Erythroblast (primary cell): ENCODE results near the gene FAM81A.
"Not testable (repeated sequence)": the region's sequence is repeated elsewhere in the genome, so short reads cannot be mapped to it uniquely, and the experiment has no call there.

Experiments used
- DNase-seq, 2 experiments: peaks; one replicate each; lab custom pipeline; 2025; lab: John Stamatoyannopoulos, UW
- GATA1 ChIP-seq: IDR thresholded peaks from 2 replicates; pipeline ENCODE4 v1.6.1; 2011; ENCODE audit warnings: low read depth, mild to moderate bottlenecking, control low read depth, low read length, moderate library complexity
- POLR2A ChIP-seq: IDR thresholded peaks from 2 replicates; pipeline ENCODE4 v1.6.1; 2011; ENCODE audit warnings: mild to moderate bottlenecking, low read length

The FAM81A gene

GRCh38 chr15:59443341-59444072, 5.5 kb downstream of the FAM81A start:
- TF ChIP-seq GATA1 (no peak), POLR2A (no peak)
- DNase-seq: no peak

DNA sequence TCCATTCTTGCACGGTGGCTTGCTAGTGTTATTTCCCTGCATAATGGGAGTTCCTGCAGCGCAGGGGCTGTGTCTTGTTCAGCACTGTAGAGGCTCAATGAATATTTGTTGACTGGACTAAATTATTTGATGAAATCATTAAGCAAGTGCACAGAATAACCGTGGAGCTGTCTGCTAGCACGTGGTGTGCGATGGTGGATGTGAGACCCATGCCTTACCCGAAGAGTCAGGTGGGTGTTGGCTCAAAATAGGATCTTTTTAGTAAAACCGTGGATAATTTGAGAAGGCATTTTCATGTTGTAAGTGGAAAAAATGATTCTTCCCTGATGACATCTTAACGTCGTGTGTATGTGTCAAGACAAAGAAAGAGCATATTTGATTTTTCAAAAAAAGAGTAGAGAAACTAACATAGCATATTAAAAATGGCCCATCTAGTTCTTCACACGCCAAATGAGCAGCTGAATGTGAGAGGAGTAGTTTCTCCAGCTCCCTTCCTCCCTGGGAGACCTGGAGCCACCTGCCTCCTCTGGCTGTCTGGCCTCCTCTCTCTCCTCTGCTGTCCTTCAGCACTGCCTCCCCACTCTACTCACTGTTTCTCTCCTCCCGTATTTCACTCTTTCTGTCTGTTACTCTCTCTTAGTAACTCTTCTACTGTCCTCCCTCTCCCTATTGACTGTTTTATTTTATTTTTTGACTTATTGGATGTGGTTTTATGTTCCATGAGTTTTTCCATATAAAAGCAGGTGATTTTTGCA, 6.3 kb downstream of the FAM81A start:
- DNase-seq: no peak
- TF ChIP-seq GATA1: no peak
- no peak for TF ChIP-seq POLR2A

GRCh38 chr15:59444980-59445545, 7.1 kb downstream of the FAM81A start:
- TF ChIP-seq GATA1 (no peak), POLR2A (no peak)
- DNase-seq: no peak

- TF ChIP-seq GATA1: no peak
- TF ChIP-seq POLR2A: no peak
- DNase-seq: no peak
Measured at GRCh38 chr15:59446232-59446957, 8.4 kb downstream of the FAM81A start.

DNA sequence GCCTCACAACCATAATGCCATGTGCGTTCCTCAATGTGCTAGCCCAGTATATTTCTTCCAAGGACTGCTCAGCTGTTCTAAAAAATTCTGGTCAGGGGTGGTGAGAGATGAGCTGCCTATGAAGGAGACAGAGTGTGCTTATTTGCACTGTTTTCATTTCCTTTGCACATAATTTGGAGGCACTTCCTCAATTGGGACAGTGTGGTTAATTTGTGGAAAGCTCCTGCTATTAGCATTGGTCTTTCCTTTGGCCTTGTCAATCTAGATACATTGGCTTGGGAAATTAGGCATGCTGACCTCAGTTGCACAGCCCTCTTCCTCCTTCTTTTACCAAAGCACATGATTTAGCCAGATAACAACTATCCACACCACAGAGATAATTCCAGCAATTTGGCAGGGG, 9.4 kb downstream of the FAM81A start:
- TF ChIP-seq GATA1 (no peak), POLR2A (no peak)
- no peak for DNase-seq

DNA sequence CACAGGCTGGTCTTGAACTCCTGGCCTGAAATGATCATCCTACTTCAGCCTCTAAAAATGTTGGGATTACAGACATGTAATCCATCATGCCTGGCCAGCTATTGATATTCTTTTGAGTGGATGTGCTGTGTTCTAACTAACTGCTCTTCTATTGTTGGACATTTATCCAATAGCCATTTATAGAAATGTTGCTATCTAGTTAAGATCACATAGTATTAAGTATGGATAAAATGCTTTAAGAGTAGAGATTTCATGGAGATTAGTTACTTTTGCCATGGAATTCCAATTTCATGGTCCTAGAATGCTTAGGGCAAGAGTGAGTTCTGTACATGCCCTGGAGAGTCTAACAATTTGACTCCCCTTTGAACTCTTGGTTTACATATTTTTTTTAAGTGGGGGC, 10.9 kb downstream of the FAM81A start:
- DNase-seq: no peak
- TF ChIP-seq GATA1: no peak
- TF ChIP-seq POLR2A: no peak

GRCh38 chr15:59453474-59454215, 15.7 kb downstream of the FAM81A start:
- no peak for TF ChIP-seq POLR2A
- DNase-seq: no peak

DNA sequence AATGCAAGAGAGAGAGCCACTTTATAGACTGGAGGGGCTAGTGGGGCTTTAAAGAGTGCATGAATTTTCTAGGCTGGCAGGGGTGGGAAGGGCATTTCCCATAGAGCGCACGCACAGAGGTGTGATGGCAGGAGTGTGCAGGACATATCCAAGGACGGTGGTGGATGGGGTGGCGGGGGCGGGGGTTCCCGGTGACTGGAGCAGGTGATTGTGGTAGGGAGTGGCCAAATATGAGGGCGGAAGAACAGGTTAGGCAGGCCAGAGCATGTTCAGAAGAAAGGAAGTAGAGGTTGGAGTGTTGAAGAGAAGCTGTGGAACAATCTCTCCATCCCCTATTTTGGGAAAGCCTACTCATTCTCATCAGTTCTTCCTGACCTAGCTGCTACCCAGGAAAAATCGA, 18.1 kb downstream of the FAM81A start:
- no peak for DNase-seq
- TF ChIP-seq GATA1 (no peak), POLR2A (no peak)

DNA sequence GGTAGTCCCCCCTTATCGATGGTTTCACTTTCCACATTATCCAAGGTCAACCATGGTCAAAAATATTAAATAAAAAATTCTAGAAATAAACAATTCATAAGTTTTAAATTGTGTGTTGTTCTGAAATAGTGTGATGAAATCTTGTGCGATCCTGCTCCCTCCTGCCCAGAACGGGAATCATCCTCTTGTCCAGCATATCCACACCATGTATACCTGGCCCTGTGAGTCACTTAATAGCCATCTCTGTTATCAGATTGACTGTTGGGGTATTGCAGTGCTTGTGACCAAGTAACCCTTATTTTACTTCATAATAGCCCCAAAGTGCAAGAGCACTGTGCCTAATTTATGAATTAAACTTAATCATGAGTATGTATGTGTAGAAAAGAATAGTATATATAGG, 19.1 kb downstream of the FAM81A start:
- no peak for TF ChIP-seq POLR2A
- TF ChIP-seq GATA1: no peak

GRCh38 chr15:59461521-59461920, 23.5 kb downstream of the FAM81A start:
- DNase-seq: no peak
- TF ChIP-seq POLR2A: no peak
- no peak for TF ChIP-seq GATA1

More for the DNA sequence above, 19.1 kb downstream of the FAM81A start:
- no peak for DNase-seq

DNA sequence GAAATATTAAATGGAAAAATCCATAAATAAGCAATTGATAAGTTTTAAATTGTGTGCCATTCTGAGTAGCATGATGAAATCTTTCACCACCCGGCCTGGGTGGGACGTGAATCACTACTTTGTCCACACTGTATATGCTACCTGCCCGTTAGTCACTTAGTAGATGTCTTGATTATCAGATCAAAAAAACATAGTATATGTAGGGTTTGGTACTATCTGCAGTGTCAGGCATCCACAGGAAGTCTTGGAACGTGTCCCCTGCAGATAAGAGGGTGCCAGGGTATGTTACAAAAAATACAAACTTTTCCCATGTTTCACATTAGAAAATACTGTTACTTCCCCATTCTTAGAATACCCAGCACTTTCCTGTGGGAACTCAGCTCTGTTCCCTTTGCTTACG, 35.2 kb downstream of the FAM81A start:
- TF ChIP-seq POLR2A: no peak
- no peak for TF ChIP-seq GATA1
- DNase-seq: no peak

DNA sequence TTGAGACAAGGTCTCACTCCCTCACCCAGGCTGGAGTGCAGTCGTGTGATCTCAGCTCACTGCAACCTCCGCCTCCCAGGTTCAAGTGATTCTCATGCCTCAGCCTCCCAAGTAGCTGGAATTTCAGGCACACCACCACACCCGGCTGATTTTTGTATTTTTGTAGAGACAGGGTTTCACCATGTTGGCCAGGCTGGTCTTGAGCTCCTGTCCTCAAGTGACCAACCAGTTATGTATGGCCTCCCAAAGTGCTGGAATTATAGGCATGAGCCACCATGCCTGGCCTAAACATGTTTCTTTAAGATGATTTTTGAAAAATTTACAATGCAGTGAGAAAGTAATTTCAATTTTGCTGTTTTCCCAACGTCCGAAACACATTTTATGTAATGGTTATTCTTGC, 37.2 kb downstream of the FAM81A start:
- not testable (repeated sequence) for DNase-seq

DNA sequence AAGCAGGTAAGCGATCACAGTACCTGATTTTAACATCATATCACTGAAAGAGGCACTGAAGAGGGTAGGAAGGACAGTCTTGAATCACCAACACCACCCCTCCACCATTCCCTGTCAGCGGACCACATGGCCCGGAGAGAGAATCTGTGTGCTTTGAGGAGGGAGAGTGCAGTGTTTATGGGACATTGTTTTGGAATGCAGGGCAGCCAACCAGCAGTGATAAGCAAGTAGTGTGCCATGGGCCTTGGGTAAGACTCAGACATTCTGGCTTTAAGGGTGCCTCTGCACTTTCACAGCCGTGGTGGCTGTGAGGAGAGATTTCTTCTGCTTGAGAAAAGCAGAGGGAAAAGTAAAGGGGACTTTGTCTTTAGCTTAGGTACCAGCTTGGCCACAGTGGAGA, 46.4 kb downstream of the FAM81A start:
- DNase-seq: no peak
- TF ChIP-seq POLR2A (no peak), GATA1 (no peak)

GRCh38 chr15:59485036-59485435, 47.0 kb downstream of the FAM81A start:
- no peak for DNase-seq
- no peak for TF ChIP-seq POLR2A
- no peak for TF ChIP-seq GATA1

DNA sequence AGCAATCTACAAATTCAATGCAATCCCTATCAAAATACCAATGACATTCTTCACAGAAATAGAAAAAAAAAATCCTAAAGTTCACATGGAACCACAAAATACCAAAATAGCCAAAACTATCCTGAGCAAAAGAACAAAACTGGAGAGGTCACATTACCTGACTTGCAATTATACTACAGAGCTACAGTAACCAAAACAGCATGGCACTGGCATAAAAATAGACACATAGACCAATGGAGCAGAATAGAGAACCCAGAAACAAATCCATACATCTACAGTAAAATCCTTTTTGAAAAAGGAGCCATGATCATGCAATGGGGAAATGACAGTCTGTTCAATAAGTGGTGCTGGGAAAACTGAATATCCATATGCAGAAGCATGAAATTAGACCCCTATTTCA, 51.5 kb downstream of the FAM81A start:
- not testable (repeated sequence) for DNase-seq
